SK-N-SH (cell line): ENCODE measurements around the gene OLFM4.

Experiments used
- CHD2 ChIP-seq: fragments of 150-350 bp; IDR thresholded peaks from 2 replicates; pipeline ENCODE4 v1.6.1; 2018; ENCODE audit warnings: low read length; ENCODE audit not compliant: partially characterized antibody
- CTCF ChIP-seq: fragments of 200-600 bp; sonication (generic); IDR thresholded peaks from 2 replicates; pipeline ENCODE4 v1.6.1; 2017; ENCODE audit warnings: antibody characterized with exemption, mild to moderate bottlenecking, moderate library complexity
- EP300 ChIP-seq, 2 experiments: IDR thresholded peaks; 2 replicates each; pipeline versions ENCODE4 v1.4.0 to v1.6.1; 2012; ENCODE audit warnings: borderline replicate concordance in 1 of 2, low read depth in 1 of 2, low read length in 1 of 2
- GABPA ChIP-seq: IDR thresholded peaks from 2 replicates; pipeline ENCODE4 v1.4.0; 2012; ENCODE audit warnings: low read depth, mild to moderate bottlenecking
- JUND ChIP-seq: IDR thresholded peaks from 2 replicates; pipeline ENCODE4 v1.4.0; 2012
- MXI1 ChIP-seq: IDR thresholded peaks from 2 replicates; pipeline ENCODE4 v1.6.1; 2012; ENCODE audit warnings: mild to moderate bottlenecking, low read depth, low read length, improper control_type of control experiment
- REST ChIP-seq: IDR thresholded peaks from 2 replicates; pipeline ENCODE4 v1.6.1; 2012; ENCODE audit warnings: mild to moderate bottlenecking, low read depth, low read length, moderate library complexity
- TAF1 ChIP-seq: IDR thresholded peaks from 2 replicates; pipeline ENCODE4 v1.6.1; 2012; ENCODE audit warnings: low read depth, mild to moderate bottlenecking, low read length, moderate library complexity, borderline replicate concordance

- no peak for TF ChIP-seq MXI1
- no peak for TF ChIP-seq CHD2
- no peak for TF ChIP-seq CTCF
- TF ChIP-seq TAF1: no peak
- TF ChIP-seq GABPA: no peak
- no peak for TF ChIP-seq EP300 (IDR thresholded peaks at IDR 0.05; ENCODE audit: borderline replicate concordance in 1 of 2, low read depth in 1 of 2, low read length in 1 of 2)
- TF ChIP-seq JUND: no peak
- no peak for TF ChIP-seq REST
Observed at GRCh38 chr13:53060840-53061490, 32.4 kb downstream of the OLFM4 start.
